GM19193 (cell line): Measurements from ENCODE around the gene PPP1R3C.

Source experiments
- POLR2A ChIP-seq: IDR thresholded peaks from 4 replicates; pipeline ENCODE4 v1.6.1; 2011; ENCODE audit not compliant: insufficient read depth, insufficient read length; ENCODE audit errors: extremely low read depth

PPP1R3C gene

DNA sequence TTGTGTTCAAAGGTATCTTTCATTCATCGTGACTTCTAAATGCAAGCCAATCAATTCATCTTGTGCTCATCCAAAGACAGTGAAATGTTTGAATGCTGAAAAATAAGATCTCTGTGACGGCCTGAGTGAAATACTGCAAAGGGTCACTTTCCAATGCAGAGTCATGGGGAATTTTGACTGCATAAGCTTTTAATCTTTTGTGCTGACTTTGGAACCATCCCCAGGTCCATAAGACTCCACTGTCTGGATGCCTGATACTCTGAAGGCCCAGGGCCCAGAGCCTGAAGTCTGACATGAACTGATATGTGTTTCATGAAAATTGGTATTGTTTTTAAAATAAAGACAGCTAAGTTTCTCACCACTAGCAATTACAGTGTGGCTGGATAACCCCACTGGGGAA lies 39.0 kb downstream of the PPP1R3C start:
- TF ChIP-seq POLR2A, result no peak

DNA sequence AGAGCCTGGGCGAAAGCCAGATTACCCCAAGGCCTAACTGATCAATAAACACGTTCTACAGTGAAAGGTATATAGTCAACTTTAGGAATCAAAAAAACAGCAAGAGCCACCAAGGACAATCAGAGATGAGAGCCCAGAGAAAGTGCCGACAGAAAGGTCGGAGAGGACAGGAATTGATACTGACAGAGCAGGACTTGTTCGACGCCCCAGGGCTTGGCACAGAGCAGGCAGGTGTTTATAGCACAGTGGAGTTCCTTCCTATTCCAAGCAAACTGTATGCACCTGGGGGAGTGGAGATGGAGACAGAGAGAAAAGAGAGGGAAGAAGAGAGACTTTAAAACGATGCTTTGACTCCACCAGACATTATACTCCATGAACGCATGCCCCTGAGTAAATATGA lies 39.5 kb downstream of the PPP1R3C start:
- no peak for TF ChIP-seq POLR2A

DNA sequence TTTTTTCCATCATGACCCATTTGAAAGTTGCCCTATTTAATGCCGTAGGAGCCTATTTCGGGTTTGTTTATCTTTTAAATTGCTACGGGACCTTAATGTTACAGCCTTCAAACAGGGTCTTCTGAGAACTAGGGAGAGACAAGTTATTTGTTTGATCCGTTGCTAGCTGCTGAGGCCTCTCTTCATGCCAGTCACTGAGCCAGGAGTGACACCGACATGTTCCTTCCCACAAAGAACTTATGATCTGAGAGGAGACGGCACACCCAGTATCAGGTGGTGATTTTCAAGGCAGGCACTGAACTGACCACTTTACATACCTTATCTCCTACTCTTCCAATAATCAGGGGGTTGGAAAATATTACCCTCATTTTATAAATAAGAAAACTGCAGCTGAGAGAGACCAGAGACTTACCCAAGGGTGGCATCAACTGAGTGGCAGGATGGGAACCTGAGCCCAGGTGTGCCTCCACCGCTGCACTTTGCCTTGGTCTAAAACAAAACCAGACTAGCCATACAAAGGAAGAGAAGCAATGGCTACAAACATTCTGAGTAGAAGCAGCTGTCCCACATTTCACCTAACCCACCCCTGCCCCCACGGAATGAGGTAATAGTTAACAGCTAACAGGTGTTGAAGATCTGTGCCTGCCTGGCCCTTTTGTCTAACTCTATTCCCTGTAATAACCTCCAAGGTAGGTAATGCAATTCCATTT lies 40.5 kb downstream of the PPP1R3C start:
- TF ChIP-seq POLR2A, result no peak

DNA sequence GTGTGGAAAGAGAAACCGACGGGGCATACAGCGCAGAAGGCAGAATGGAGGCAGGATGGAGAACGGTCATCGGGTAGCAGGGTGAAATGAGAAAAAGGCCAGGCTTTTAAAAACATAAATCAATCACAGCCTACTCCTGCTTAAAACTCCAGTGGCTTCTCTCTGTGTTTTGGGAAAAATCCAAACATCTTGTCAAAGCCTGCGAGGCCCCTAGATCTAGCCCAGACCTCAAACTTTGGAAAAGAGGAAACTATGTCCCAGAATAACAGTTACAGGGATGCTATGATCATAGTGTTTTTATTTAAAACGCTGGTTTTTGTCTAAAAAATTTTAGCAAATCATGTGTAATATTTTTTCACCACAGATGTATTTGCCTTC lies 41.1 kb downstream of the PPP1R3C start:
- no peak for TF ChIP-seq POLR2A

DNA sequence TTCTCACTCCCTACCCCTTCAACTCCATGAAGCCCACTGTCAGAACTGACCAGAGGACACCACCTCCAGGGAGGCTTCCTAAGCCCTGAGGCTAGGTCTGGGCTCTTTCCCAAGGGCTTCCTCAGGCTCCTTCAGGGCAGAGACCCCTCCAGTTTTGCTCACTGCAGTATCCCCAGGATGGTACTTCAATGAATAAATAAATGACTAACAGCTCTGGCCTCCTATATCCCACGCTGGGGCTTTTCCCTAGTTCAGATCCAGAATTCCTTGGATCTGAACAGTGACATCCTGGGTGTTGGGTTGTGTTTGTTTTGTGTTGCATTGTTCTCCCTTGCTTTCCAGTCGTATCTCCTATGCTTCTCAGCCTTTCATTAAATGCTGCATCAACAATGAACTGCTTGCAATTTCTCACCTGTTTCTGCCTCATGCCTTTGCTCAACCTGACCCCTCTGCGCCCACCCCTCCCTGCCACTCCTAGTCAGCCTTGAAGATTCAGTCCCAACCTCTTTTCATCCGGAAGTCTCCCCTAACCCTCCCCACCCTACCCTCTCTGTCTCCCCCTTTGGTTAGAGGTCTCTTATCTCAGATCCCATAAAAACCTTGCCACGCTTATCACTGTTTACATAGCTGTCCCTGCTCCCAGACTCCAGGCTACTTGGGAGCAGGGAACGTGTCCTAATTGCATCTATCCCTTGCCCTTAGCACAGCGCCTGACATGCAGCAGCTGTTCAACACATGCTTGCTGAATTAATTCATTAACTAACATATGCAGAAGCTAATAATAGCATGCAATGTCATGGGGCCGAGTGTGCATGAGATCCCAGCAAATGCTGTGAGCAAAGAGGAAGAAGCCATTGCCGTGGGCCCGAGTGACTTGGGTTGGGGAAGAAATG lies 41.7 kb downstream of the PPP1R3C start:
- TF ChIP-seq POLR2A, result no peak

DNA sequence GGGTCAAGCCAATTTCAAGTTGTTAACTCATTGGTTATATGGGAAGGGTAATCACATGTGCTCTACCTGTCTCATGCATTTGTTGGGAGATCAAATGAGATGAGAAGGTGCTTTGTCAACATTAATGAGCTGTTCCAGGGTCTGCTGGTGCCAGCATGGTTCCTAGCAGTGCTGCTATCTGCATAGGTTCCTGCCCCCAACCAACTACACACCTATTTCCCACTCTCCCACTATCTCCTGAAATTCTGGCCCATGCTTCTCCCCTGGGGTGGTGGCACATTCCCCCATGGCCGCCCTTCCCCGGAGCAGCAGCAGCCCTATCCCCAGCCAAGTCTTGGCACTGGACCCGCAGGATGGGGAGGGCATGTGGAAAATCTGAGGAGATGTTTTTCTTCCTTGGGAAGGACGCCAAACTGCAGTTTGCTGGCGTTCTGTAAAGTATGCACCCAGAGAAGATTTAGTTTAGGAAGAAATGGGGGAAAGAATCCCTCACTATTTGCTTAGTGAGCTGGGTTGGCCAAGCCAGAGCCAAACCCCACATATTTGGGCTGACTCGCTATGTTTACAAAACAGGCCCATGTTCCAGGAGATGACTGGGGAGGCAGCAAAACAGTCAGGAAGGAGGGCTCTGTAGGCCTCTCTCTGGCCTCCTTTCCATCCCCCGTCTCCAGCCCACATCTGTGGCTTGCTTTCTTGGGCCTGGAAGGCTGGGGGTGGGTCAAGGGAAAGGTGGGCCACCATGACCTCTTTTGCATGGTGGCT lies 42.5 kb downstream of the PPP1R3C start:
- no peak for TF ChIP-seq POLR2A

DNA sequence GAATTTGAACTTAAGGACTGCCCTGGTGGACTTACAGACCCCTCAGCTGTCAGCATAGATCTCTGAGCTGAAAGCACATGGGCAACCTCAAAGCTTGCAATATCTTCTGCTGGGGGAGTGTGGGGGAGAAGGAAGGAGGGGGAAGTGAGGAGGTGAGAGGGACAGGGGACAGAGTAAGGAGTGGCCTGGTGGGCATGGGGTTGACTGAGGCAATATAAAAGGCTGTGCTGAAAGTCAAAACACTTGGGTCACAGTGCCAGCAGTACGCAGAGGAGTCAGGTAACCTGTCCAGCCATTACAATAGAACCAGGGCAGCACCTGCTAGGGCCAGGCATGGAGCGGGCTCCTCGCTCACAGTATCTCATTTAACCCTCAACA lies 43.2 kb downstream of the PPP1R3C start:
- TF ChIP-seq POLR2A, result no peak

DNA sequence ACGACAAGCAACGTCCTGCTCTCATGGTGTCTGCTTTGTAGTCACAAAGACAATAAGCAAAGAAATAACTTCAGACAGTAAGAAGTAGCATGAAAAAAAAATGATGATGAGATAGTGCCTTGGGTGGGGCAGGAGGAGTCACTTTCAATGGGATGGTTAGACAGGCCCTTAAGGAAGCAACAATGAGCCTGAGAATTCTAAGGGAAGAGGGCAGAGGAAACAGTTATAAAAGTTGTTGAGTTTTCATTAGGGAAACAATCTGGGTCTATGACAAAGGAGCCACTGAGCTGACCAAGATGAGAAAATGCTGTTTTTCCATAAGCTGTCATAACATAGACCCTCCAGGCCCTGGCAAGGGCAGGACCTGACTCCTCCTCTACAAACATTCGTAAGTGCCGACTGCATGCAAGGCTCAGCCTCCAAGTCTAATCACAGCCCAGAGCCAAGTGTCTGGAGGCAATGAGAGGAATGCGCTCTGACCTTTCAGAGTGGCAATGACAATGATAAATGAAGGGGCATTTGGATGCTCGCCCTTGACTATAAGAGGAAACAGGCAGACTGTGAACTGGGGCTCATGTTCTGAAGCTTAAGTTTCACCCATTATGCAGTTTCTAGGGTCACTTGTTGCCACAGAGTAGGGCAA lies 43.7 kb downstream of the PPP1R3C start:
- no peak for TF ChIP-seq POLR2A

DNA sequence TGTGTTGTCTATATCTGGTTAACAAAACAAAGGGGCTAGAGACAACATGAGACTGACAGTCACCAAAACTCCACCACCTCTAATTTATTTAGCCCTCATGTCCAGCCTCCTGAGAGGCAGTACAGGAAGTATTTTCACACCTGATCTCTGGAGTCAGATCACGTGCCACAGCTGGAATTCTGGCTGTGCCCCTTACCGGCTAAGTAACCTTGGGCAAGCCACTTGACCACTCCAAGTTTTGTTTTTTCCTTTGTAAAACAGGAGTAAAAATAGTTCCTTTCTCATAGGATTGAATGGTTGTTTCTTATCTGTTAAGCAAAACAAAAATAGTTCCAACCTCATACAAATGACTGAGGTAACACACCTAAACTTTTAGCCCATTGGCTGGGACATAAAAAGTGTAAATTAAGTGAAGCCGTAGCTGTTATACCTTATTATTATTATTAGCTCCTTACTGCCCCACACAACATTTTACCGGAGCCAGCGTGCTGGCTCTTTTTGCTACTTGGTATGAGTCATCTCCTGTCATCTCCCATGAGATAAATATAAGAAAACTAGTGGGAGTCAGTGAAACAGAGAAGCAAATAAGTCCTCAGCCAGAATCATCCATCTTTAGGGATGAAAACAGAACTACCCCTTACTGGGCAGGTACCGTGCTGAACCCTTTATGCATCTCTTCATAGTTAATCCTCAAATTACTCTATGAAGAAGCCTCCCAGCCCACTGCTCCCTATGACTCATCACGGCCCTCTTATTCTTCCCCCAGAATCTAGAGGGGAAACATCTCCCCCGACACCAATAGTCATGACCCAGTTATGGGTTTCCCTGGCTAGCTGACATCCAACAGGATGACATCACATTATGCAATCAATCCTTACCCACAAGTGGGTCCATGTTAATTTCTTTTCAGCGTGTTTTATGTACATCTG lies 44.9 kb downstream of the PPP1R3C start:
- no peak for TF ChIP-seq POLR2A

DNA sequence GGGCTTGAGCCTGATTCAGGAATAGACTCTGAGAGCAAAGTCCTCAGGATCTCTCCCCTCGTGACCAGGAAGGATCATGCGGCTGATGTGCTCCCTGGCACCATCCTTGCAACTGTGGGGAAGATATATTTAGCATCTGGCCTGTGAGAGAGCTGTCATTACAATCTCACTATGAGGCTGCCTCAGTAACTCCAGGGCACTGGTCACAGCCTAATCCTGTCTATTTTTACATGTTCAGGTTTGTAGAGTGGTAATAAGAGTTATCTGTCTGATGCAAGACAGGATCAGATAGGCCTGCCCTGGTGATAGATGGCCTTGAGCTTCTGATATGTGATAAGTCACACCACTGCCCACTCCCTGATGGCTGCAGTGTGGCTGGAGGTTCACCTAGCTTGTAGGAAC lies 50.7 kb downstream of the PPP1R3C start:
- TF ChIP-seq POLR2A, result no peak

DNA sequence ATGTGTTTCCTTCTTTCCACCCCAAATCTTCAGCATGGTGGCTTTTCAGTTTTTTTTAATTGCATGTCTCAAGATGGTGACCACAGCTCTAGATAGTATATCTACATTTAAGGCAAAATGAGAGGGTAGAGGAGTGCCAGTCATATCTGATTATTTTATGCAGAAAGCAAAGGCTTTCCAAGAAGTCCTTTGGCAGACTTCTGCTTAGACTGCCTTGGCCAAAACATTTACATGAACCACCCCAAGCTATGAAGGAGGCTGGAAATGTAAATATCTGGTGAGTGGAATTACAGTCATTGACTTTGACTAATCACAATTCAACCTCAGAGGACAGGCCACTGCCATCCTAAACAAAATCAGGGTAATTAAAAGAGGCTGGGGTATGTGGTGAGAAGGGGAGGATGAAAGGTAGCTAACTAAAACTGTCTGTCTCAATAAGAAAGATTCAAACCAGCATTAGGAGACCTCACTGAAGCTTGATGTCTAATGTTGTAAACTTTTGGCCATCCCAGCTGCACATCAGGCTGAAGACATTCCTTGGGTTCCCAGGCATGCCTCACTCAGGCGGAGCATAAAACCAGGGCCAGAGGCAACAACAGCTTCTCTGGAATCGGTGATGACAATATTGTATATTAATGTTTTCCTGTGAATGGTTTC lies 53.4 kb downstream of the PPP1R3C start:
- TF ChIP-seq POLR2A, result no peak
